Urothelium cell line (cell line): ENCODE data around the gene CSMD2.
"Not testable (repeated sequence)": the region's sequence is repeated elsewhere in the genome, so short reads cannot be mapped to it uniquely, and the experiment has no call there.

Source experiments
- DNase-seq: peaks from one replicate; pipeline ENCODE4 v3.0.0; 2011; ENCODE audit warnings: low spot score, mixed read lengths
- FAIRE-seq: peaks from 2 replicates; lab custom pipeline; 2011; peaks lifted over from hg19 to GRCh38; lab: Jason Lieb, UNC

Gene CSMD2

GRCh38 chr1:34016281-34016680 lies 148.7 kb downstream of the CSMD2 start:
- not testable (repeated sequence) for DNase-seq, FAIRE-seq

GRCh38 chr1:34013958-34014737 lies 150.9 kb downstream of the CSMD2 start:
- peak; percentile 16 for DNase-seq
- no peak for FAIRE-seq

GRCh38 chr1:34013136-34013535 lies 151.9 kb downstream of the CSMD2 start:
- no peak for DNase-seq

GRCh38 chr1:34009340-34009985 lies 155.6 kb downstream of the CSMD2 start:
- no peak for FAIRE-seq

More at GRCh38 chr1:34013136-34013535, 151.9 kb downstream of the CSMD2 start:
- no peak for FAIRE-seq

GRCh38 chr1:34007760-34008159 lies 157.3 kb downstream of the CSMD2 start:
- FAIRE-seq (no peak), DNase-seq (no peak)

More at GRCh38 chr1:34009340-34009985, 155.6 kb downstream of the CSMD2 start:
- DNase-seq: no peak

- DNase-seq (no peak), FAIRE-seq (no peak)
Observed at GRCh38 chr1:34005309-34005708, 159.7 kb downstream of the CSMD2 start.

GRCh38 chr1:34002810-34003209 lies 162.2 kb downstream of the CSMD2 start:
- DNase-seq (no peak), FAIRE-seq (no peak)

- FAIRE-seq (no peak), DNase-seq (no peak)
Observed at GRCh38 chr1:33997127-33998036, 167.6 kb downstream of the CSMD2 start.

- FAIRE-seq: no peak
- DNase-seq: no peak
Observed at GRCh38 chr1:33996281-33996680, 168.7 kb downstream of the CSMD2 start.

GRCh38 chr1:33993301-33993700 lies 171.7 kb downstream of the CSMD2 start:
- no peak for FAIRE-seq
- no peak for DNase-seq

- FAIRE-seq (no peak), DNase-seq (no peak)
Observed at GRCh38 chr1:33990281-33990680, 174.7 kb downstream of the CSMD2 start.

- DNase-seq: no peak
- FAIRE-seq: no peak
Observed at GRCh38 chr1:33988161-33988560, 176.9 kb downstream of the CSMD2 start.

GRCh38 chr1:33986390-33987095 lies 178.5 kb downstream of the CSMD2 start:
- peak; percentile 17 for DNase-seq
- FAIRE-seq: no peak

- DNase-seq (no peak), FAIRE-seq (no peak)
Observed at GRCh38 chr1:33985656-33986055, 179.4 kb downstream of the CSMD2 start.

- DNase-seq (no peak), FAIRE-seq (no peak)
Observed at GRCh38 chr1:33984906-33985565, 180.0 kb downstream of the CSMD2 start.

GRCh38 chr1:33982419-33982818 lies 182.6 kb downstream of the CSMD2 start:
- FAIRE-seq: no peak
- no peak for DNase-seq

GRCh38 chr1:33979341-33979740 lies 185.7 kb downstream of the CSMD2 start:
- FAIRE-seq (no peak), DNase-seq (no peak)

GRCh38 chr1:33975961-33976360 lies 189.1 kb downstream of the CSMD2 start:
- no peak for DNase-seq
- FAIRE-seq: no peak

GRCh38 chr1:33973799-33974545 lies 191.1 kb downstream of the CSMD2 start:
- DNase-seq: no peak
- no peak for FAIRE-seq
